ENCODE results near the gene FYB2.

FYB2 gene

DNA sequence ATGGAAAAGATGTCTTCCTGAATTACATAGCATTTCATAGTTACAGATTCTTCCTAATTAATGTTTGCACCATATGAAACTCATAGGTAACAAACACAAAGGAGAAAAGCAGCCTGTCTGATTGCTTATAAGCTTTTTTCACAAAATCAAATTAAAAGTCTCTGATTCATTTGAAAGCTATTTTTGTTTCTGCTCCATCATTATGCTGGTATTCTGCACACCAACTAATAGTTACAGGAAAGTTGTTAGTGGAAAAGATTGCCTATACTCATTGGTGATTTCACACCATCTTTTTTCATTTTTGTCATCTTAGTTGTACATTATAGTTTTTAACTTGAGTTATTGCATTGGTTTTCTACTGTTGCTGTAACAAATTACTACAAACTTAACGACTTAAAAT lies 104.0 kb downstream of the FYB2 start:
- no peak overlapping the region for H3K4me3 ChIP-seq
- DNase-seq, result no peak
- no peaks in the 10 kb centered on the region for H3K4me1 ChIP-seq
- no peaks in the 10 kb centered on the region for H3K9me3 ChIP-seq
- TF ChIP-seq, protein P1, sequence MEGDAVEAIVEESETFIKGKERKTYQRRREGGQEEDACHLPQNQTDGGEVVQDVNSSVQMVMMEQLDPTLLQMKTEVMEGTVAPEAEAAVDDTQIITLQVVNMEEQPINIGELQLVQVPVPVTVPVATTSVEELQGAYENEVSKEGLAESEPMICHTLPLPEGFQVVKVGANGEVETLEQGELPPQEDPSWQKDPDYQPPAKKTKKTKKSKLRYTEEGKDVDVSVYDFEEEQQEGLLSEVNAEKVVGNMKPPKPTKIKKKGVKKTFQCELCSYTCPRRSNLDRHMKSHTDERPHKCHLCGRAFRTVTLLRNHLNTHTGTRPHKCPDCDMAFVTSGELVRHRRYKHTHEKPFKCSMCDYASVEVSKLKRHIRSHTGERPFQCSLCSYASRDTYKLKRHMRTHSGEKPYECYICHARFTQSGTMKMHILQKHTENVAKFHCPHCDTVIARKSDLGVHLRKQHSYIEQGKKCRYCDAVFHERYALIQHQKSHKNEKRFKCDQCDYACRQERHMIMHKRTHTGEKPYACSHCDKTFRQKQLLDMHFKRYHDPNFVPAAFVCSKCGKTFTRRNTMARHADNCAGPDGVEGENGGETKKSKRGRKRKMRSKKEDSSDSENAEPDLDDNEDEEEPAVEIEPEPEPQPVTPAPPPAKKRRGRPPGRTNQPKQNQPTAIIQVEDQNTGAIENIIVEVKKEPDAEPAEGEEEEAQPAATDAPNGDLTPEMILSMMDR (IDR thresholded peaks at IDR 0.05), result no peak
- no peaks in the 10 kb centered on the region for H3K27me3 ChIP-seq
- H3K27ac ChIP-seq, result no peak overlapping the region
- intact Hi-C loops (cut with DNase I; ENCODE audit: low total_unique reads), result no loop called here
- H3K36me3 ChIP-seq, result no peaks in the 10 kb centered on the region

DNA sequence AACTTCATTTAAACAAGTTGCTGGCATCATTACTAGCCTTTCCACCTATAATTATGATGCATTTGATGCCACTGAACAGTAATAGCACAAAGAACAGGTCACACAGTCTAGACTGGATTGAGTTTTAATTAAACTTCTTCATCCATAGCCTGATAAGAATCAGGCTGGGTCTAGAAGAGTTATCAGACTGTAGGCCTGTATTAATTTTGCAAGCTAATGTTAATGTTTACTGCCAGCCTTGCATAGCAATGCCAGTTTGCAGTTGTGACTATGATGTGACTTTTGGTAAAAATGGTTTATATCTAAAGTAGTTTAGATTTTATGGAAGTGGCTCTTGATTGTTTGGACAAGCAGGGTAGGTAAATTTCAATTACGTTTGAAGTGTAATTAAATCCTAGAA lies 106.1 kb downstream of the FYB2 start:
- Histone ChIP-seq H3K9me3 (no peaks in the 10 kb centered on the region), H3K27ac (no peak overlapping the region), H3K4me3 (no peak overlapping the region), H3K36me3 (peaks cover 0 to 5% (median 0%) of the 10 kb centered on the region in 3 donors), H3K27me3 (no peaks in the 10 kb centered on the region), H3K4me1 (no peaks in the 10 kb centered on the region)
- TF ChIP-seq, protein P1 (IDR thresholded peaks at IDR 0.05), result no peak
- no peak for DNase-seq
- intact Hi-C loops (cut with DNase I; ENCODE audit: low total_unique reads), result no loop called here

DNA sequence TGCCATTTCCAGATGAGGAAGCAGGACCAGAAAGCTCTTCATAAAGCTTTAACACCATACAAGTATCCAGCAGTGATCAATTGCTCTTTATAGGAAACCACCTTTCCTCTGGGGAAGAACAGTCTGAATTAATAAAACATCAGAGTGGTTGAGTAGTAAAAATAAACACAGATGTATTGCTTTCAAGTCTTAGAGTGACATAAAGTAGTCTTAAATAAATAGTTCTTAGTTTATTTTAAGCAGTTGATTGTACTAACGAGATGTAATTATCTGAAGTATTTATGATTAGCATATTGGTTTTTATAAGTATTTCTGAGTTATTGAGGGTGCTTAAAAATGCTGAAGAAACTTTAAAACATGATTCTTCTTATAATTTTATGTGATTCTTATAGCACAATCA lies 107.1 kb downstream of the FYB2 start:
- no peak overlapping the region for H3K27ac ChIP-seq
- no peak overlapping the region for H3K4me3 ChIP-seq
- no peak for DNase-seq
- intact Hi-C loops (cut with DNase I; ENCODE audit: low total_unique reads), result no loop called here
- H3K27me3 ChIP-seq, result no peaks in the 10 kb centered on the region
- H3K36me3 ChIP-seq, result peaks cover 0 to 13% (median 6%) of the 10 kb centered on the region in 3 donors
- TF ChIP-seq, protein P1 (IDR thresholded peaks at IDR 0.05), result no peak
- H3K4me1 ChIP-seq, result no peaks in the 10 kb centered on the region
- H3K9me3 ChIP-seq, result no peaks in the 10 kb centered on the region

DNA sequence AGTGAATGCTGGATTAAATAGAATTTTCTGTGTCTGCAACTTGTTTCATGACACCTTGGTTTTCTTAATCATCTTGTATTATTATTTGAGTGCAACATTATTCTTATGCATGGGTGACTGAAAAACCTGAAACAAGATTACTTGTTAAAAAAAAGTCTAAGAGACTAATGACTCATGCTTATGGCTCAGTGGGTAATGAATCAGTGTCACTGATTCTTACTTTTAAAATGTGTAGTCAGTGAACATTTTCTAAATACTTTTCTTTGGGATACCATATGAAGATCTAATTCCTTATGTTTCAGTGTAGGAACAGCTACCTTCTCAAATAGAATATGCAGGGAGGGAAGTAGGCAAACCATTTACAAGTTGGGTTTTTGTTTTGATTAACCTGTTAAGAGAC lies 108.6 kb downstream of the FYB2 start:
- no peak overlapping the region for H3K27ac ChIP-seq
- TF ChIP-seq, protein P1 (IDR thresholded peaks at IDR 0.05), result no peak
- H3K4me3 ChIP-seq, result no peak overlapping the region
- H3K4me1 ChIP-seq, result no peaks in the 10 kb centered on the region
- no peaks in the 10 kb centered on the region for H3K9me3 ChIP-seq
- DNase-seq, result no peak
- H3K36me3 ChIP-seq, result peaks cover 0 to 24% (median 16%) of the 10 kb centered on the region in 3 donors
- intact Hi-C loops (cut with DNase I; ENCODE audit: low total_unique reads), result no loop called here
- no peaks in the 10 kb centered on the region for H3K27me3 ChIP-seq

DNA sequence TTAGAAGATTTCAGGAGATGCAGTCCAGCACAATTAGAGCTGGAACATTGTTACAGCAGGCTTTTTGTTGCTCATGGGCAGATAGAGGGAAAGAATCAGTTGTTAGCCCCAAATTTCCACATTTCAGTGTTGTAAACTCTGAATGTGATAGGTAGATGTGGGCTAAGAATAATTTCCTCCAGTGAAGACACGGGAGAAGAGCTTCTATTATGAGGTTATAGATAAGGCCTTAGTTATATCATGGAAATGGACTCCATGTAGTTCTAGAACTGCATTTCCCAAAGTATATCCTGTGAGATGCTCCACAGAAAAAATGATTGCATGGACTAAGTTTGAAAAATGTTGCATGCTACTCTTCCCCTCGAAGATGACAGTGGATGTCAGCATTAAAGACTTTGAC lies 109.2 kb downstream of the FYB2 start:
- H3K27ac ChIP-seq, result no peak overlapping the region
- H3K27me3 ChIP-seq, result no peaks in the 10 kb centered on the region
- no peaks in the 10 kb centered on the region for H3K9me3 ChIP-seq
- H3K4me1 ChIP-seq, result no peaks in the 10 kb centered on the region
- peaks cover 0 to 25% (median 19%) of the 10 kb centered on the region in 3 donors for H3K36me3 ChIP-seq
- TF ChIP-seq, protein P1 (IDR thresholded peaks at IDR 0.05), result no peak
- intact Hi-C loops (cut with DNase I; ENCODE audit: low total_unique reads), result loop anchor here (5.0 kb wide), 1 partner anchor 1428 kb away; no protein-coding TSS in a partner anchor
- no peak for DNase-seq
- H3K4me3 ChIP-seq, result no peak overlapping the region

Data from tibial artery (tissue), 4 donors.